Erythroblast (primary cell): ENCODE measurements around the gene RELN.

Experiments used
- DNase-seq, 2 experiments: peaks; one replicate each; lab custom pipeline; 2025; lab: John Stamatoyannopoulos, UW
- GATA1 ChIP-seq: IDR thresholded peaks from 2 replicates; pipeline ENCODE4 v1.6.1; 2011; ENCODE audit warnings: low read depth, mild to moderate bottlenecking, control low read depth, low read length, moderate library complexity
- POLR2A ChIP-seq: IDR thresholded peaks from 2 replicates; pipeline ENCODE4 v1.6.1; 2011; ENCODE audit warnings: mild to moderate bottlenecking, low read length

RELN gene

GRCh38 chr7:103777440-103777839 lies 212.0 kb downstream of the RELN start:
- no peak for DNase-seq
- TF ChIP-seq POLR2A (no peak), GATA1 (no peak)

- DNase-seq: no peak
- TF ChIP-seq POLR2A (no peak), GATA1 (no peak)
Measured at GRCh38 chr7:103773726-103774125, 215.7 kb downstream of the RELN start.

GRCh38 chr7:103772171-103772773 lies 217.2 kb downstream of the RELN start:
- no peak for DNase-seq
- TF ChIP-seq GATA1 (no peak), POLR2A (no peak)

GRCh38 chr7:103771294-103771693 lies 218.2 kb downstream of the RELN start:
- TF ChIP-seq GATA1: no peak
- TF ChIP-seq POLR2A: no peak
- no peak for DNase-seq

- no peak for DNase-seq
- TF ChIP-seq GATA1: no peak
- no peak for TF ChIP-seq POLR2A
Measured at GRCh38 chr7:103766660-103767059, 222.8 kb downstream of the RELN start.

- DNase-seq: no peak
- TF ChIP-seq POLR2A (no peak), GATA1 (no peak)
Measured at GRCh38 chr7:103765901-103766300, 223.6 kb downstream of the RELN start.

- no peak for TF ChIP-seq GATA1
- DNase-seq: no peak
Measured at GRCh38 chr7:103764901-103765300, 224.6 kb downstream of the RELN start.

- no peak for DNase-seq
- TF ChIP-seq GATA1 (no peak), POLR2A (no peak)
Measured at GRCh38 chr7:103762877-103763276, 226.6 kb downstream of the RELN start.

GRCh38 chr7:103762065-103762760 lies 227.2 kb downstream of the RELN start:
- no peak for DNase-seq
- TF ChIP-seq POLR2A (no peak), GATA1 (no peak)

- no peak for DNase-seq
- TF ChIP-seq GATA1: no peak
- no peak for TF ChIP-seq POLR2A
Measured at GRCh38 chr7:103752995-103753394, 236.5 kb downstream of the RELN start.

- DNase-seq: no peak
- TF ChIP-seq POLR2A: no peak
Measured at GRCh38 chr7:103751311-103751880, 238.1 kb downstream of the RELN start.

GRCh38 chr7:103748680-103749079 lies 240.8 kb downstream of the RELN start:
- TF ChIP-seq POLR2A (no peak), GATA1 (no peak)
- DNase-seq: no peak

GRCh38 chr7:103735377-103735776 lies 254.1 kb downstream of the RELN start:
- DNase-seq: no peak
- TF ChIP-seq GATA1 (no peak), POLR2A (no peak)

- no peak for TF ChIP-seq POLR2A
- no peak for TF ChIP-seq GATA1
- DNase-seq: no peak
Measured at GRCh38 chr7:103731169-103731568, 258.3 kb downstream of the RELN start.
